GM21786 (cell line): ENCODE results near the gene RHOT1.
"Not testable (repeated sequence)": the region's sequence is repeated elsewhere in the genome, so short reads cannot be mapped to it uniquely, and the experiment has no call there.

Source experiments
- ATAC-seq: cut with Tn5 transposase; IDR thresholded peaks from one replicate; pipeline ENCODE4 v1.9.1; 2021; ENCODE audit not compliant: unreplicated experiment

RHOT1 gene

GRCh38 chr17:32123782-32124181 lies 18.5 kb upstream of the RHOT1 start:
- no peak for ATAC-seq

- ATAC-seq = no peak
These were observed 17.1 kb upstream of the RHOT1 start for GRCh38 chr17:32124985-32125847.

GRCh38 chr17:32125848-32126153 lies 16.5 kb upstream of the RHOT1 start:
- ATAC-seq = no peak

GRCh38 chr17:32126325-32126724 lies 16.0 kb upstream of the RHOT1 start:
- ATAC-seq = no peak

- no peak for ATAC-seq
These were observed 15.6 kb upstream of the RHOT1 start for GRCh38 chr17:32126746-32127145.

- ATAC-seq = peak; percentile 78
These were observed 15.0 kb upstream of the RHOT1 start for GRCh38 chr17:32127158-32127897.

GRCh38 chr17:32128470-32128869 lies 13.8 kb upstream of the RHOT1 start:
- ATAC-seq = not testable (repeated sequence)

- not testable (repeated sequence) for ATAC-seq
These were observed 6.7 kb upstream of the RHOT1 start for GRCh38 chr17:32135497-32136117.

- ATAC-seq = no peak
These were observed 5.4 kb upstream of the RHOT1 start for GRCh38 chr17:32136856-32137255.

- ATAC-seq = not testable (repeated sequence)
These were observed 2.8 kb upstream of the RHOT1 start for GRCh38 chr17:32139504-32139903.

GRCh38 chr17:32141258-32141657 lies 1.0 kb upstream of the RHOT1 start:
- no peak for ATAC-seq

- ATAC-seq = no peak
These were observed 644 bp upstream of the RHOT1 start for GRCh38 chr17:32141679-32142037.

- ATAC-seq = no peak
These were observed 690 bp downstream of the RHOT1 start for GRCh38 chr17:32142857-32143526.

GRCh38 chr17:32143527-32143870 lies 1.2 kb downstream of the RHOT1 start:
- ATAC-seq = no peak

GRCh38 chr17:32144442-32144841 lies 2.1 kb downstream of the RHOT1 start:
- not testable (repeated sequence) for ATAC-seq

- no peak for ATAC-seq
These were observed 6.0 kb downstream of the RHOT1 start for GRCh38 chr17:32148351-32148750.

- ATAC-seq = no peak
These were observed 8.1 kb downstream of the RHOT1 start for GRCh38 chr17:32150358-32150757.

- no peak for ATAC-seq
These were observed 9.8 kb downstream of the RHOT1 start for GRCh38 chr17:32152130-32152529.

- no peak for ATAC-seq
These were observed 13.6 kb downstream of the RHOT1 start for GRCh38 chr17:32155896-32156295.

- no peak for ATAC-seq
These were observed 14.4 kb downstream of the RHOT1 start for GRCh38 chr17:32156656-32157055.

- no peak for ATAC-seq
These were observed 14.9 kb downstream of the RHOT1 start for GRCh38 chr17:32157225-32157624.
